IMR-90 (cell line): ENCODE measurements around the gene CMC2. TPM values are rescaled to one million over a fixed set of nuclear protein-coding genes. Genes with fewer than 3 reads are reported as not detected.

ENCODE experiments used
- ATAC-seq: fragments of 200-7000 bp; cut with Tn5 transposase; 2 replicates; pipeline ENCODE4 v1.9.1; 2020; ENCODE audit warnings: low read depth, mild to moderate bottlenecking, moderate library complexity
- BruUV-seq: library from RNA; stranded (reverse); fragments of 400-500 nt; replicated peaks from 2 replicates; lab custom pipeline; 2021; lab: Mats Ljungman, UMichigan
- CTCF ChIA-PET: fragments of 300-600 bp; formaldehyde crosslinking; extraction: SDS; loops from one replicate; lab custom pipeline; 2021; ENCODE audit warnings: antibody characterized with exemption; lab: Yijun Ruan, JAX
- POLR2A ChIA-PET: fragments of 300-600 bp; sonication (Branson Sonifier 250); formaldehyde crosslinking; loops from one replicate; lab custom pipeline; 2022; ENCODE audit warnings: antibody characterized with exemption; ENCODE audit not compliant: unreplicated experiment; lab: Charles Lee
- DNase-seq: peaks from one replicate; pipeline ENCODE4 v3.0.0; 2013
- H2AFZ ChIP-seq: replicated peaks from 2 replicates; pipeline ENCODE3; 2013; ENCODE audit warnings: low read length, mild to moderate bottlenecking; ENCODE audit not compliant: poor library complexity
- H2AK5ac ChIP-seq: 2 replicates; pipeline ENCODE4 v1.6.1; 2013; ENCODE audit warnings: low read depth, low read length, inconsistent platforms
- H2AK9ac ChIP-seq: replicated peaks from 2 replicates; pipeline ENCODE3; 2013; ENCODE audit warnings: mild to moderate bottlenecking, low read depth, low read length, moderate library complexity; ENCODE audit not compliant: poor library complexity
- H2BK120ac ChIP-seq: 2 replicates; pipeline ENCODE4 v1.6.1; 2013; ENCODE audit warnings: low read depth, low read length, inconsistent platforms
- H2BK15ac ChIP-seq: 3 replicates; pipeline ENCODE4 v1.6.1; 2013; ENCODE audit warnings: low read depth, low read length, inconsistent platforms
- H2BK20ac ChIP-seq: 2 replicates; pipeline ENCODE4 v1.6.1; 2013; ENCODE audit warnings: low read depth, mild to moderate bottlenecking, inconsistent platforms, low read length, moderate library complexity
- H2BK5ac ChIP-seq: 2 replicates; pipeline ENCODE4 v1.6.1; 2013; ENCODE audit warnings: mild to moderate bottlenecking, low read depth, low read length, inconsistent platforms; ENCODE audit not compliant: poor library complexity, severe bottlenecking
- H3K14ac ChIP-seq: replicated peaks from 2 replicates; pipeline ENCODE4 v1.6.1; 2013; ENCODE audit warnings: low read depth, low read length, inconsistent platforms
- H3K18ac ChIP-seq: 2 replicates; pipeline ENCODE4 v1.6.1; 2013; ENCODE audit warnings: low read depth, low read length, control low read depth
- H3K23ac ChIP-seq: 2 replicates; pipeline ENCODE4 v1.6.1; 2013; ENCODE audit warnings: low read depth, low read length, inconsistent platforms
- H3K27ac ChIP-seq: 2 replicates; pipeline ENCODE4 v1.5.1; 2013; ENCODE audit warnings: mild to moderate bottlenecking, control low read depth, low read length; ENCODE audit not compliant: insufficient read depth
- H3K27me3 ChIP-seq: 2 replicates; pipeline ENCODE4 v1.6.1; 2013; ENCODE audit warnings: low read length; ENCODE audit not compliant: control insufficient read depth, insufficient read depth
- H3K36me3 ChIP-seq: 2 replicates; pipeline ENCODE4 v1.6.1; 2013; ENCODE audit warnings: low read length, mixed read lengths; ENCODE audit not compliant: control insufficient read depth, insufficient read depth
- H3K4ac ChIP-seq: 2 replicates; pipeline ENCODE4 v1.6.1; 2013; ENCODE audit warnings: low read depth, low read length, inconsistent platforms
- H3K4me1 ChIP-seq: 2 replicates; pipeline ENCODE4 v1.6.1; 2013; ENCODE audit warnings: low read length, mixed read lengths; ENCODE audit not compliant: control insufficient read depth, insufficient read depth
- H3K4me2 ChIP-seq: 2 replicates; pipeline ENCODE4 v1.6.1; 2013; ENCODE audit warnings: low read depth, mild to moderate bottlenecking, control low read depth, low read length, moderate library complexity
- H3K4me3 ChIP-seq: 2 replicates; pipeline ENCODE4 v1.5.1; 2013; ENCODE audit warnings: low read depth, mild to moderate bottlenecking, control low read depth, low read length, moderate library complexity; ENCODE audit not compliant: insufficient read depth
- H3K56ac ChIP-seq: 2 replicates; pipeline ENCODE4 v1.6.1; 2013; ENCODE audit warnings: low read length, inconsistent platforms; ENCODE audit not compliant: insufficient read depth; ENCODE audit errors: extremely low read depth
- H3K79me1 ChIP-seq, 2 experiments: 2 replicates each; pipeline ENCODE4 v1.6.1; 2013; ENCODE audit warnings: low read length in 2 of 2, inconsistent platforms in 1 of 2, low read depth in 1 of 2
- H3K9ac ChIP-seq: 2 replicates; pipeline ENCODE4 v1.6.1; 2013; ENCODE audit warnings: low read depth, low read length, control low read depth
- H3K9me1 ChIP-seq: 2 replicates; pipeline ENCODE4 v1.6.1; 2013; ENCODE audit warnings: low read length, inconsistent platforms; ENCODE audit not compliant: insufficient read depth
- H3K9me3 ChIP-seq: 2 replicates; pipeline ENCODE4 v1.6.1; 2013; ENCODE audit warnings: low read length; ENCODE audit not compliant: control insufficient read depth, insufficient read depth
- H4K20me1 ChIP-seq: 2 replicates; pipeline ENCODE4 v1.6.1; 2013; ENCODE audit warnings: low read length, inconsistent platforms; ENCODE audit not compliant: insufficient read depth
- H4K5ac ChIP-seq: 2 replicates; pipeline ENCODE4 v1.6.1; 2013; ENCODE audit warnings: mild to moderate bottlenecking, low read depth, low read length, control low read depth
- H4K8ac ChIP-seq, 2 experiments: 2 replicates each; pipeline ENCODE4 v1.6.1; 2013; ENCODE audit warnings: low read depth in 2 of 2, low read length in 2 of 2, control low read depth in 1 of 2, inconsistent platforms in 1 of 2
- H4K91ac ChIP-seq: 2 replicates; pipeline ENCODE4 v1.6.1; 2013; ENCODE audit warnings: low read depth, low read length, inconsistent platforms; ENCODE audit not compliant: insufficient read depth
- CTCF ChIP-seq: conservative IDR thresholded peaks from 2 replicates; pipeline ENCODE4 v1.5.1; 2012; ENCODE audit warnings: mild to moderate bottlenecking, low read depth, low read length, improper control_type of control experiment
- MAZ ChIP-seq: IDR thresholded peaks from 2 replicates; pipeline ENCODE4 v1.6.1; 2012; ENCODE audit warnings: low read depth, mild to moderate bottlenecking, low read length, improper control_type of control experiment, moderate library complexity, borderline replicate concordance
- POLR2A ChIP-seq: IDR thresholded peaks from 2 replicates; pipeline ENCODE4 v1.6.1; 2012; ENCODE audit warnings: mild to moderate bottlenecking, low read depth, low read length
- RAD21 ChIP-seq: IDR thresholded peaks from 2 replicates; pipeline ENCODE4 v1.6.1; 2012; ENCODE audit warnings: low read length, improper control_type of control experiment
- SMC3 ChIP-seq: fragments of 150-350 bp; IDR thresholded peaks from 2 replicates; pipeline ENCODE4 v1.6.1; 2016; ENCODE audit warnings: low read depth, mild to moderate bottlenecking, antibody characterized with exemption, low read length, moderate library complexity
- WGBS, 2 experiments: methylation state at CpG; one replicate each; pipeline versions ENCODE4 v1.1.5 to v1.1.7; 2013; ENCODE audit warnings: missing lambda C conversion rate in 2 of 2; ENCODE audit not compliant: insufficient read length in 1 of 2; ENCODE audit errors: extremely low coverage in 2 of 2; 5-methylcytosine and 5-hydroxymethylcytosine counted together
- dilution Hi-C: fragments of 300-500 bp; cut with HindIII; formaldehyde crosslinking; loops from one replicate; pipeline ENCODE4 v1.14.3; 2018; ENCODE audit warnings: low sequenced_read_pairs; ENCODE audit not compliant: unreplicated experiment
- in situ Hi-C: fragments of 300-500 bp; cut with MboI; formaldehyde crosslinking; loops from 3 replicates; pipeline ENCODE4 v1.14.3; 2019; ENCODE audit warnings: low sequenced_read_pairs, inconsistent platforms, mixed read lengths
- intact Hi-C: fragments of 100-400 bp; cut with micrococcal nuclease; formaldehyde crosslinking; loops from 2 replicates; pipeline ENCODE4 v1.10.0; 2022
- polyA plus RNA-seq, 3 experiments: library from polyadenylated mRNA; depleted of rRNA; stranded (reverse); fragments of >200 nt; gene quantifications; 2 replicates each; pipeline ENCODE4 v1.2.3, GENCODE V29; 2012; ENCODE audit warnings: low replicate concordance in 1 of 3
- total RNA-seq: library from RNA; depleted of rRNA; stranded (reverse); fragments of >200 nt; gene quantifications from 2 replicates; pipeline ENCODE4 v1.2.3, GENCODE V29; 2012

CMC2 gene
- total and polyA plus RNA-seq, 2 of the 4 experiments (the other 2 are of a cell fraction), result 57.0 to 104 TPM

DNA sequence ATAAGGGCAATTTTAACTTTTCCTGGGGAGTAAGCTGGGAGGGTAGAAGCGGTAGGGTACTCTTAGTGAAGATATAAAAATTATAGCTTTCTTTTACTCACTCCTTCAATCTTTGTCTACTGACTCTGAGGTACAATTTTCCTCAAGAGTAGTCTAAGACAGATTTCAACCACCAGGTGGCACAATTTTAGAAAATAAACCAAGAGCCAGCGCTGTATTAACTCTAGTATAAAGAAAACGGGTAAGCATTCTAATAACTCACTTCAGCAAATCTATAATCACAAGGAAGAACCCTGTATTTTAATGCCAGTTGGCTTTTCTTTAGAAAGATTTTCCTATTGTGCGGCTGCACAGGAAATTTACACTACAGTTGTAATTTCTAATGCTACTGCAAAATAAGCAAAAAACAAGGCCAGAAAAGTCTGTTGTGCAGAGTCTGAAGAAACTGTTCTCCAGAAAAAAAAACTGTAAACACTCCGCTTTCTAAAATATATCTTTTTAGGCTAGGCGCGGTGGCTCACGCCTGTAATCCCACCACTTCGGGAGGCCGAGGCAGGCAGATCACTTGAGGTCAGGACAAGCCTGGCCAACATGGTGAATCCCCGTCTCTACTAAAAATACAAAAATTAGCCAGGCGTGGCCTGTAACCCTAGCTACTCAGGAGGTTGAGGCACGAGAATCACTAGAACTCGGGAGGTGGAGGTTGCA, 1.9 kb downstream of the CMC2 start:
- ATAC-seq, result no peak
- BruUV-seq, result no TSS peak
- dilution Hi-C loops, result no loop called here

More for the DNA sequence above, 1.9 kb downstream of the CMC2 start:
- Histone ChIP-seq H3K4me3 (no peak overlapping the region; the same call in 1 of the 2 replicates), H3K9me3 (no peaks in the 10 kb centered on the region), H3K14ac (peak overlapping the region; percentile 60; the same call in 1 of the 2 replicates), H2BK5ac (no peak overlapping the region), H3K27me3 (no peaks in the 10 kb centered on the region), H4K5ac (no peak overlapping the region), H3K4ac (no peak overlapping the region; the same call in none of the 2 replicates), H3K18ac (no peak overlapping the region), H4K8ac (peak overlapping the region in 1 of 2 experiments; percentile 48; a peak in 1 of 4 replicates), H3K56ac (no peak overlapping the region), H2BK20ac (no peak overlapping the region), H3K4me2 (peak overlapping the region; percentile 83), H2BK15ac (no peak overlapping the region), H3K9ac (0 out of 2 replicates have a peak overlapping the region, but pooled peaks have one; percentile 51), H2BK120ac (no peak overlapping the region), H2AK9ac (no peak overlapping the region), H4K91ac (no peak overlapping the region), H4K20me1 (peaks cover 20% of the 10 kb centered on the region), H3K27ac (no peak overlapping the region; the same call in 1 of the 2 replicates), H3K36me3 (no peaks in the 10 kb centered on the region), H2AK5ac (no peak overlapping the region; the same call in 1 of the 2 replicates), H3K4me1 (peaks cover 2% of the 10 kb centered on the region; the same call in 1 of the 2 replicates), H2AFZ (no peak overlapping the region), H3K9me1 (peaks cover 6% of the 10 kb centered on the region; the same call in 1 of the 2 replicates), H3K79me1 (peaks cover 17 to 57% of the 10 kb centered on the region in 2 experiments; a peak in 3 of 4 replicates), H3K23ac (peak overlapping the region; percentile 66; the same call in 1 of the 2 replicates)
- CTCF ChIA-PET, result interaction anchor here (0.6 to 1.1 kb wide), 12 partner anchors 11 to 205 kb away, joined by 3 to 9 read pairs (median 3); no protein-coding TSS in a partner anchor
- peak; percentile 62 for DNase-seq
- WGBS, 2 experiments, result 65% methylated on average over 7 of the region's 14 CpGs; no CpG with 5 or more reads in 1 of the 2 experiments
- in situ Hi-C loops (no loop called here), intact Hi-C loops (no loop called here)
- POLR2A ChIA-PET, result no interaction called here
- peak; percentile 27 for TF ChIP-seq RAD21
- peak; percentile 52 for TF ChIP-seq CTCF
- TF ChIP-seq POLR2A, result no peak
- peak; percentile 36 for TF ChIP-seq SMC3
- no peak for TF ChIP-seq MAZ
